H9 (cell line): Measurements from ENCODE around the gene TPGS1. TPM values are rescaled to one million over a fixed set of nuclear protein-coding genes. Genes with fewer than 3 reads are reported as not detected.

Experiments used
- DNase-seq: peaks from one replicate; pipeline ENCODE4 v3.0.0-alpha.2; 2017
- H2AFZ ChIP-seq: one replicate; pipeline ENCODE4 v1.6.1; 2013; ENCODE audit warnings: mild to moderate bottlenecking, low read length, control low read depth, moderate library complexity
- H2AK5ac ChIP-seq: 2 replicates; pipeline ENCODE4 v1.6.1; 2013; ENCODE audit warnings: low read length, control low read depth, mixed read lengths; ENCODE audit not compliant: insufficient read length
- H2BK120ac ChIP-seq: one replicate; pipeline ENCODE4 v1.6.1; 2013; ENCODE audit warnings: low read depth, mild to moderate bottlenecking, low read length, control low read depth, inconsistent platforms; ENCODE audit not compliant: poor library complexity, severe bottlenecking
- H2BK12ac ChIP-seq: 2 replicates; pipeline ENCODE4 v1.6.1; 2013; ENCODE audit warnings: low read length, control low read depth, mixed read lengths, low read depth; ENCODE audit not compliant: insufficient read length
- H2BK15ac ChIP-seq: 2 replicates; pipeline ENCODE4 v1.6.1; 2013; ENCODE audit warnings: low read depth, low read length, control low read depth
- H2BK20ac ChIP-seq: one replicate; pipeline ENCODE4 v1.6.1; 2013; ENCODE audit warnings: low read depth, mild to moderate bottlenecking, low read length, control low read depth, inconsistent platforms; ENCODE audit not compliant: poor library complexity, severe bottlenecking
- H2BK5ac ChIP-seq: 2 replicates; pipeline ENCODE4 v1.6.1; 2013; ENCODE audit warnings: low read length, control low read depth, mixed read lengths; ENCODE audit not compliant: insufficient read length
- H3K14ac ChIP-seq: 2 replicates; pipeline ENCODE4 v1.6.1; 2013; ENCODE audit warnings: low read length, control low read depth; ENCODE audit not compliant: insufficient read depth
- H3K18ac ChIP-seq: 2 replicates; pipeline ENCODE4 v1.6.1; 2013; ENCODE audit warnings: low read depth, mild to moderate bottlenecking, mixed read lengths, low read length, control low read depth; ENCODE audit not compliant: insufficient read length
- H3K23ac ChIP-seq: 2 replicates; pipeline ENCODE4 v1.6.1; 2013; ENCODE audit warnings: low read length, control low read depth, mixed read lengths, low read depth; ENCODE audit not compliant: insufficient read length
- H3K23me2 ChIP-seq: 2 replicates; pipeline ENCODE4 v1.6.1; 2013; ENCODE audit warnings: low read depth, mild to moderate bottlenecking, mixed read lengths, low read length, control low read depth; ENCODE audit not compliant: insufficient read length, poor library complexity, severe bottlenecking
- H3K27ac ChIP-seq: 2 replicates; pipeline ENCODE4 v1.5.1; 2013; ENCODE audit warnings: low read length, control low read depth, mixed read lengths, low read depth; ENCODE audit not compliant: insufficient read length
- H3K27me3 ChIP-seq: 2 replicates; pipeline ENCODE4 v1.6.1; 2013; ENCODE audit warnings: low read length, control low read depth, inconsistent platforms; ENCODE audit not compliant: insufficient read depth
- H3K4ac ChIP-seq: 2 replicates; pipeline ENCODE4 v1.6.1; 2013; ENCODE audit warnings: low read depth, mild to moderate bottlenecking, control low read depth, inconsistent platforms, low read length, moderate library complexity
- H3K4me1 ChIP-seq: 2 replicates; pipeline ENCODE4 v1.6.1; 2013; ENCODE audit warnings: low read length, control low read depth, inconsistent platforms; ENCODE audit not compliant: insufficient read depth
- H3K4me2 ChIP-seq: 2 replicates; pipeline ENCODE4 v1.6.1; 2013; ENCODE audit warnings: low read length, control low read depth, mixed read lengths; ENCODE audit not compliant: insufficient read length, insufficient read depth
- H3K56ac ChIP-seq: 2 replicates; pipeline ENCODE4 v1.6.1; 2013; ENCODE audit warnings: low read depth, mild to moderate bottlenecking, mixed read lengths, low read length, control low read depth; ENCODE audit not compliant: insufficient read length
- H3K79me1 ChIP-seq: 2 replicates; pipeline ENCODE4 v1.6.1; 2013; ENCODE audit warnings: low read depth, mild to moderate bottlenecking, moderate library complexity, low read length, control low read depth, inconsistent platforms; ENCODE audit not compliant: insufficient read depth, poor library complexity, severe bottlenecking
- H3K79me2 ChIP-seq: 2 replicates; pipeline ENCODE4 v1.6.1; 2013; ENCODE audit warnings: low read length, control low read depth, inconsistent platforms; ENCODE audit not compliant: insufficient read depth
- H3K9ac ChIP-seq: 2 replicates; pipeline ENCODE4 v1.6.1; 2013; ENCODE audit warnings: low read length, control low read depth, mixed read lengths; ENCODE audit not compliant: insufficient read length; ENCODE audit errors: extremely low read depth
- H3K9me3 ChIP-seq: one replicate; pipeline ENCODE4 v1.6.1; 2013; ENCODE audit warnings: low read depth, low read length, inconsistent platforms; ENCODE audit not compliant: control insufficient read depth
- H3T11ph ChIP-seq: one replicate; pipeline ENCODE4 v1.6.1; 2013; ENCODE audit warnings: mild to moderate bottlenecking, low read length, control low read depth, inconsistent platforms
- H4K20me1 ChIP-seq: one replicate; pipeline ENCODE4 v1.6.1; 2013; ENCODE audit not compliant: control insufficient read depth, insufficient read length, insufficient read depth
- H4K5ac ChIP-seq: 2 replicates; pipeline ENCODE4 v1.6.1; 2013; ENCODE audit warnings: low read depth, mild to moderate bottlenecking, mixed read lengths, low read length, control low read depth; ENCODE audit not compliant: insufficient read length
- H4K8ac ChIP-seq: replicated peaks from 2 replicates; pipeline ENCODE4 v1.6.1; 2013; ENCODE audit warnings: low read length, control low read depth, mixed read lengths, low read depth; ENCODE audit not compliant: insufficient read length
- H4K91ac ChIP-seq: 2 replicates; pipeline ENCODE4 v1.6.1; 2013; ENCODE audit warnings: low read depth, mild to moderate bottlenecking, moderate library complexity, mixed read lengths, low read length, control low read depth; ENCODE audit not compliant: insufficient read length
- H3K27ac Mint-ChIP-seq, 3 experiments: 2 replicates in 2 of 3; 3 replicates in 1 of 3; pipeline ENCODE4 v1.8.0; 2020 to 2021; ENCODE audit warnings: mixed read lengths in 3 of 3, mild to moderate bottlenecking in 1 of 3, moderate library complexity in 1 of 3
- H3K27me3 Mint-ChIP-seq: 2 replicates; pipeline ENCODE4 v1.8.0; 2021; ENCODE audit warnings: low read depth, mild to moderate bottlenecking, moderate library complexity, mixed read lengths
- H3K36me3 Mint-ChIP-seq, 3 experiments: 2 replicates in 2 of 3; 3 replicates in 1 of 3; pipeline ENCODE4 v1.8.0; 2020 to 2021; ENCODE audit warnings: low read depth in 3 of 3, mixed read lengths in 3 of 3; ENCODE audit not compliant: insufficient read depth in 1 of 3
- H3K4me1 Mint-ChIP-seq, 2 experiments: 2 replicates each; pipeline ENCODE4 v1.8.0; 2020; ENCODE audit warnings: mixed read lengths in 2 of 2
- H3K4me3 Mint-ChIP-seq, 2 experiments: 2 replicates in 1 of 2; 3 replicates in 1 of 2; pipeline ENCODE4 v1.8.0; 2020 to 2021; ENCODE audit warnings: mild to moderate bottlenecking in 2 of 2, mixed read lengths in 2 of 2, moderate library complexity in 1 of 2
- H3K9me3 Mint-ChIP-seq, 2 experiments: 2 replicates in 1 of 2; 3 replicates in 1 of 2; pipeline ENCODE4 v1.8.0; 2020; ENCODE audit warnings: mild to moderate bottlenecking in 2 of 2, mixed read lengths in 2 of 2, moderate library complexity in 1 of 2
- WGBS: extraction: QIAGEN DNeasy Blood & Tissue Kit; methylation state at CpG from one replicate; pipeline ENCODE4 v1.1.7; 2013; ENCODE audit warnings: missing lambda C conversion rate, low lambda C conversion rate, mixed read lengths; ENCODE audit not compliant: insufficient read length; ENCODE audit errors: extremely low coverage; 5-methylcytosine and 5-hydroxymethylcytosine counted together
- total RNA-seq: library from RNA; stranded (reverse); gene quantifications from 2 replicates; pipeline ENCODE4 v1.2.1, GENCODE V29; 2021
- TF ChIP-seq, protein P1 (sequence below): fragments of 200-600 bp; sonication (generic); conservative IDR thresholded peaks from 3 replicates; pipeline ENCODE4 v1.8.0; 2021; ENCODE audit warnings: antibody characterized with exemption, mild to moderate bottlenecking

The TPGS1 gene
- total RNA-seq, 1 experiment from 2014 or later = 7.4 TPM

- H3K9me3 ChIP-seq = no peaks in the 10 kb centered on the region
- H2BK120ac ChIP-seq = no peak overlapping the region
- no peak overlapping the region for H2BK5ac ChIP-seq
- no peak overlapping the region for H4K8ac ChIP-seq
- no peak overlapping the region for H3K4ac ChIP-seq
- Mint-ChIP-seq H3K36me3 (peaks cover 11 to 31% (median 26%) of the 10 kb centered on the region in 3 experiments), H3K4me3 (no peak overlapping the region), H3K4me1 (peaks cover 0 to 2% of the 10 kb centered on the region in 2 experiments; a peak in 2 of 4 replicates), H3K9me3 (no peaks in the 10 kb centered on the region), H3K27ac (peak overlapping the region in 1 of 3 experiments; percentile 63; a peak in 1 of 7 replicates), H3K27me3 (peaks cover 11% of the 10 kb centered on the region)
- H2BK12ac ChIP-seq = no peak overlapping the region
- H2BK15ac ChIP-seq = no peak overlapping the region
- DNase-seq = no peak
- no peaks in the 10 kb centered on the region for H3K27me3 ChIP-seq
- H3K79me2 ChIP-seq = no peaks in the 10 kb centered on the region
- H3K23ac ChIP-seq = no peak overlapping the region
- no peak overlapping the region for H3K18ac ChIP-seq
- H3K4me1 ChIP-seq = no peaks in the 10 kb centered on the region
- no peak overlapping the region for H4K91ac ChIP-seq
- no peak overlapping the region for H3K56ac ChIP-seq
- TF ChIP-seq, protein P1, sequence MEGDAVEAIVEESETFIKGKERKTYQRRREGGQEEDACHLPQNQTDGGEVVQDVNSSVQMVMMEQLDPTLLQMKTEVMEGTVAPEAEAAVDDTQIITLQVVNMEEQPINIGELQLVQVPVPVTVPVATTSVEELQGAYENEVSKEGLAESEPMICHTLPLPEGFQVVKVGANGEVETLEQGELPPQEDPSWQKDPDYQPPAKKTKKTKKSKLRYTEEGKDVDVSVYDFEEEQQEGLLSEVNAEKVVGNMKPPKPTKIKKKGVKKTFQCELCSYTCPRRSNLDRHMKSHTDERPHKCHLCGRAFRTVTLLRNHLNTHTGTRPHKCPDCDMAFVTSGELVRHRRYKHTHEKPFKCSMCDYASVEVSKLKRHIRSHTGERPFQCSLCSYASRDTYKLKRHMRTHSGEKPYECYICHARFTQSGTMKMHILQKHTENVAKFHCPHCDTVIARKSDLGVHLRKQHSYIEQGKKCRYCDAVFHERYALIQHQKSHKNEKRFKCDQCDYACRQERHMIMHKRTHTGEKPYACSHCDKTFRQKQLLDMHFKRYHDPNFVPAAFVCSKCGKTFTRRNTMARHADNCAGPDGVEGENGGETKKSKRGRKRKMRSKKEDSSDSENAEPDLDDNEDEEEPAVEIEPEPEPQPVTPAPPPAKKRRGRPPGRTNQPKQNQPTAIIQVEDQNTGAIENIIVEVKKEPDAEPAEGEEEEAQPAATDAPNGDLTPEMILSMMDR = no peak
- H3T11ph ChIP-seq = no peak overlapping the region
- no peak overlapping the region for H2BK20ac ChIP-seq
- no peak overlapping the region for H3K9ac ChIP-seq
- no peak overlapping the region for H3K14ac ChIP-seq
- H4K5ac ChIP-seq = no peak overlapping the region
- H2AK5ac ChIP-seq = no peak overlapping the region
- no peaks in the 10 kb centered on the region for H3K23me2 ChIP-seq
- H4K20me1 ChIP-seq = no peaks in the 10 kb centered on the region
- H2AFZ ChIP-seq = no peak overlapping the region
- no peaks in the 10 kb centered on the region for H3K79me1 ChIP-seq
- H3K27ac ChIP-seq = no peak overlapping the region
- no CpG with 5 or more reads among the region's 26 CpGs for WGBS
- H3K4me2 ChIP-seq = no peak overlapping the region
These were observed 34.4 kb downstream of the TPGS1 start for GRCh38 chr19:541699-542098.
